HG03469 (cell line): Measurements from ENCODE around the gene SULT1B1.
"Not testable (repeated sequence)": the region's sequence is repeated elsewhere in the genome, so short reads cannot be mapped to it uniquely, and the experiment has no call there.

Source experiments
- ATAC-seq: cut with Tn5 transposase; IDR thresholded peaks from one replicate; pipeline ENCODE4 v1.9.1; 2021; ENCODE audit warnings: mild to moderate bottlenecking, moderate library complexity, moderate number of reproducible peaks; ENCODE audit not compliant: unreplicated experiment

Gene SULT1B1

GRCh38 chr4:69760455-69760854, at the start of gene SULT1B1:
Gene SULT1B1, minus strand, starts transcription at chr4:69760620. Its CDS starts 5,403 bp downstream, at chr4:69755217.
- no peak for ATAC-seq

- ATAC-seq: no peak
Measured at GRCh38 chr4:69800599-69800998, 40.2 kb upstream of the SULT1B1 start.

GRCh38 chr4:69799337-69799736, 38.9 kb upstream of the SULT1B1 start:
- ATAC-seq: no peak

GRCh38 chr4:69793732-69794131, 33.3 kb upstream of the SULT1B1 start:
- no peak for ATAC-seq

GRCh38 chr4:69787879-69788278, 27.5 kb upstream of the SULT1B1 start:
- ATAC-seq: no peak

GRCh38 chr4:69786547-69786946, 26.1 kb upstream of the SULT1B1 start:
- no peak for ATAC-seq

- no peak for ATAC-seq
Measured at GRCh38 chr4:69785211-69785831, 24.9 kb upstream of the SULT1B1 start.

- ATAC-seq: no peak
Measured at GRCh38 chr4:69782651-69783310, 22.4 kb upstream of the SULT1B1 start.

GRCh38 chr4:69781458-69782418, 21.3 kb upstream of the SULT1B1 start:
- ATAC-seq: no peak

GRCh38 chr4:69780141-69780540, 19.7 kb upstream of the SULT1B1 start:
- ATAC-seq: no peak

GRCh38 chr4:69776696-69777095, 16.3 kb upstream of the SULT1B1 start:
- ATAC-seq: no peak

- no peak for ATAC-seq
Measured at GRCh38 chr4:69775321-69775867, 15.0 kb upstream of the SULT1B1 start.

- ATAC-seq: no peak
Measured at GRCh38 chr4:69773484-69773883, 13.1 kb upstream of the SULT1B1 start.

- ATAC-seq: not testable (repeated sequence)
Measured at GRCh38 chr4:69768554-69768953, 8.1 kb upstream of the SULT1B1 start.

- no peak for ATAC-seq
Measured at GRCh38 chr4:69765751-69766150, 5.3 kb upstream of the SULT1B1 start.

GRCh38 chr4:69764311-69764710, 3.9 kb upstream of the SULT1B1 start:
- ATAC-seq: no peak

- ATAC-seq: no peak
Measured at GRCh38 chr4:69763233-69763632, 2.8 kb upstream of the SULT1B1 start.

- no peak for ATAC-seq
Measured at GRCh38 chr4:69759189-69759604, 1.2 kb downstream of the SULT1B1 start.

GRCh38 chr4:69757464-69757863, 3.0 kb downstream of the SULT1B1 start:
- no peak for ATAC-seq

- no peak for ATAC-seq
Measured at GRCh38 chr4:69754926-69755580, 5.4 kb downstream of the SULT1B1 start.

- no peak for ATAC-seq
Measured at GRCh38 chr4:69753686-69754085, 6.7 kb downstream of the SULT1B1 start.
